Measurements from ENCODE around the gene AK3. TPM values are rescaled to one million over a fixed set of nuclear protein-coding genes. Genes with fewer than 3 reads are reported as not detected.
A peak's percentile ranks its signal among the peaks of the same experiment; 100 is the strongest.

Gene AK3
- total RNA-seq, 1 donor from 2014 or later = 73.6 TPM

GRCh38 chr9:4704129-4704528 lies 36.9 kb downstream of the AK3 start:
- TF ChIP-seq CTCF (IDR thresholded peaks at IDR 0.05; ENCODE audit: unreplicated experiment) = no peak
- no peaks in the 10 kb centered on the region for H3K27me3 Mint-ChIP-seq
- H3K4me1 Mint-ChIP-seq (ENCODE audit: low read depth) = peaks cover 6% of the 10 kb centered on the region
- DNase-seq (ENCODE audit: low spot score, unreplicated experiment) = no peak
- peaks cover 25% of the 10 kb centered on the region for H3K36me3 Mint-ChIP-seq (ENCODE audit: insufficient read depth)
- H3K4me3 Mint-ChIP-seq (ENCODE audit: low read depth) = no peak overlapping the region
- H3K9me3 Mint-ChIP-seq (ENCODE audit: low read depth) = no peaks in the 10 kb centered on the region
- H3K27ac Mint-ChIP-seq = no peak overlapping the region

GRCh38 chr9:4701526-4701925 lies 39.5 kb downstream of the AK3 start:
- no peaks in the 10 kb centered on the region for H3K9me3 Mint-ChIP-seq (ENCODE audit: low read depth)
- H3K27ac Mint-ChIP-seq = no peak overlapping the region
- no peaks in the 10 kb centered on the region for H3K27me3 Mint-ChIP-seq
- DNase-seq (ENCODE audit: low spot score, unreplicated experiment) = no peak
- H3K4me3 Mint-ChIP-seq (ENCODE audit: low read depth) = no peak overlapping the region
- H3K4me1 Mint-ChIP-seq (ENCODE audit: low read depth) = peaks cover 8% of the 10 kb centered on the region
- no peak for TF ChIP-seq CTCF (IDR thresholded peaks at IDR 0.05; ENCODE audit: unreplicated experiment)
- H3K36me3 Mint-ChIP-seq (ENCODE audit: insufficient read depth) = peaks cover 22% of the 10 kb centered on the region

- peaks cover 24% of the 10 kb centered on the region for H3K36me3 Mint-ChIP-seq (ENCODE audit: insufficient read depth)
- no peak for DNase-seq (ENCODE audit: low spot score, unreplicated experiment)
- TF ChIP-seq CTCF (IDR thresholded peaks at IDR 0.05; ENCODE audit: unreplicated experiment) = no peak
- H3K9me3 Mint-ChIP-seq (ENCODE audit: low read depth) = no peaks in the 10 kb centered on the region
- peaks cover 8% of the 10 kb centered on the region for H3K4me1 Mint-ChIP-seq (ENCODE audit: low read depth)
- H3K27ac Mint-ChIP-seq = no peak overlapping the region
- no peaks in the 10 kb centered on the region for H3K27me3 Mint-ChIP-seq
- no peak overlapping the region for H3K4me3 Mint-ChIP-seq (ENCODE audit: low read depth)
Observed at GRCh38 chr9:4700932-4701331, 40.1 kb downstream of the AK3 start.

GRCh38 chr9:4700091-4700490 lies 40.9 kb downstream of the AK3 start:
- H3K9me3 Mint-ChIP-seq (ENCODE audit: low read depth) = no peaks in the 10 kb centered on the region
- peak overlapping the region; percentile 67 for H3K27ac Mint-ChIP-seq
- no peak overlapping the region for H3K4me3 Mint-ChIP-seq (ENCODE audit: low read depth)

GRCh38 chr9:4691795-4692194 lies 49.2 kb downstream of the AK3 start:
- Mint-ChIP-seq H3K4me1 (ENCODE audit: low read depth) (peaks cover 1% of the 10 kb centered on the region), H3K9me3 (ENCODE audit: low read depth) (no peaks in the 10 kb centered on the region), H3K36me3 (ENCODE audit: insufficient read depth) (peaks cover 13% of the 10 kb centered on the region), H3K4me3 (ENCODE audit: low read depth) (no peak overlapping the region), H3K27ac (no peak overlapping the region), H3K27me3 (no peaks in the 10 kb centered on the region)
- DNase-seq (ENCODE audit: low spot score, unreplicated experiment) = no peak
- no peak for TF ChIP-seq CTCF (IDR thresholded peaks at IDR 0.05; ENCODE audit: unreplicated experiment)

More at GRCh38 chr9:4700091-4700490, 40.9 kb downstream of the AK3 start:
- Mint-ChIP-seq H3K4me1 (ENCODE audit: low read depth) (peaks cover 8% of the 10 kb centered on the region), H3K27me3 (no peaks in the 10 kb centered on the region), H3K36me3 (ENCODE audit: insufficient read depth) (peaks cover 24% of the 10 kb centered on the region)
- no peak for DNase-seq (ENCODE audit: low spot score, unreplicated experiment)
- no peak for TF ChIP-seq CTCF (IDR thresholded peaks at IDR 0.05; ENCODE audit: unreplicated experiment)

All from progenitor cell of endocrine pancreas (in vitro differentiated cells).